GM18909 (cell line): ENCODE measurements around the gene C1orf52.

Experiments used
- ATAC-seq: cut with Tn5 transposase; IDR thresholded peaks from one replicate; pipeline ENCODE4 v1.9.1; 2021; ENCODE audit warnings: mild to moderate bottlenecking; ENCODE audit not compliant: unreplicated experiment, poor library complexity

Gene C1orf52

DNA sequence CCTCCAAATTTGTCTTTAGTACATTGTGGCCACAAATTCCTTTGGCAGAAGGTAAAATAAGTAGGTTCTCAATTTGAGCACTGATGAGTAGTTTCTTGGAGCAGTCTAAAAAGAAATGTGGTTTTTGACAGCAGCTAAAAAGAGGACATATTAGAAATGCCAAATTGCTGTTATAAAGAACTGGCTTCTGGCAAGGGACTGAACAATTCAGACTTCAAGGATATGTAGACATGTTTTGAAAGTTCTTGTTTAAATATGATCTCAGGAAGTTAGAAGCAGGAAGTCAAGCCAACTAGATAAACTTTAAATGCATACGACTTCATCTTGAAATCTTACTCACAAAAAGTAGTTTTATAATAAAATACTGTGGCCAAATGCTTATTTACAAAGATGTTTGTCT lies 18.8 kb downstream of the C1orf52 start:
- ATAC-seq: no peak

- ATAC-seq: peak; percentile 47
Observed at GRCh38 chr1:85240174-85240601, 19.3 kb downstream of the C1orf52 start.

GRCh38 chr1:85237613-85238012 lies 21.8 kb downstream of the C1orf52 start:
- no peak for ATAC-seq

- ATAC-seq: no peak
Observed at GRCh38 chr1:85230305-85230977, 29.0 kb downstream of the C1orf52 start.

DNA sequence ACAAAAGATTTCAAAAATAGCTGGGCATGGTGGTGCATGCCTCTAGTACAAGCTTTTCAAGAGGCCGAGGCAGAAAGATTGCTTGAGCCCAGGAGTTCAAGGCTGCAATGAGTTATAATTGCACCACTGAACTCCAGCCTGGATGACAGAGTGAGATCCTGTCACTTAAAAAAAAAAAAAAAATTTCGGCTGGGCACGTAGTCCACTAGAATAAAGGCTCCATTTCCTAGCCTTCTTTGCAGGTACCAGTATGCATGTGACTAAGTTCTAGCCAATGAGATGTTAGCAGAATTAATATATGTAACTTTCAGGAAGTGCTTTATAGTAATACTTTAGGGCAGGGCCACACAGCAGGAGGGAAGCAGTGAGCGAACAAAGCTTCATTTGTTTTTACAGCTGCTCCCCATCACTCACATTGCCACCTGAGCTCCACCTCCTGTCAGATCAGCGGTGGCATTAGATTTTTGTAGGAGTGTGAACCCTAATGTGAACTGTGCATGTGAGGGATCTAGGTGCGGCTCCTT lies 29.8 kb downstream of the C1orf52 start:
- no peak for ATAC-seq

- ATAC-seq: no peak
Observed at GRCh38 chr1:85228972-85229371, 30.5 kb downstream of the C1orf52 start.

- no peak for ATAC-seq
Observed at GRCh38 chr1:85225624-85226380, 33.7 kb downstream of the C1orf52 start.

DNA sequence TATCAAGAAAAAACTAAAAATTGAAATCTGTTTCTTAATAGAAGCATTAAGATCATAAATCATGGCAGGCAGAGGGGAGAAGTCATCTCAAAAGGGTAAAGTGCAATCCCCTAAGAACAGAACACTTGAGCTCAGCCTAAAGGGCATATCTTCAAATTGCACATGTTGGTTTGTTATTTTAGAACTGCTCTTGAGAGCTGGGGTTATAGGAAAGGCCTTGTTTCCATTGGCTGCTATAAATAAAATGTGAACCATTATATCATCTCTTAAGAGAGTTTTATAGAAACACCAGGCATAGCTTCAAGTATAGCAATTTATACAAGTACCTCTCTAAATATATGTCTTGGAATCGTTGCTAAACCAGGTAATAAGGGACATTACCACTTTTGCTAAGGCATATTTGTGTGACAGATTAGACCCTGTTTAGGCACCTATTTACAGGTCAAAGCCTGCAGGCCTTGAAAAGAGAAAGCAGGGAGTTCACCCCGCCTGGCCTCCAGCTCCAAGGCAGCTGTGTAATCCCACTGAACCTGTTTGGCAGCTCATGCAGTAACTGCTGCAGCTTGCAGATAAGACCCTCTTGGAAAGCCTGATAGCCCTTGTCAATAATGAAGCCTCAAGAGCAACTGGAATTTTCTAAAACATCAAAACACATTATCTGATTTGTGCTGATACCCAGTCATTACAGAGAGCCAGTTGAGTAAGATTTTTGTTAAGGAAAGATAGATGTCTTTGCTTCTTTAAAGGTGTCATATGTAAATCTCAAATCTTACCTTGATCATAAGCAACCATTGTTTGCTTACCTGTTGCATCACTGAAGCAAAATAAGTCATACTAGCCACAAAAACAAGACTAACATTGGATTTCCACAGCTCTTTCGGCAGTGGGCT lies 34.5 kb downstream of the C1orf52 start:
- no peak for ATAC-seq

DNA sequence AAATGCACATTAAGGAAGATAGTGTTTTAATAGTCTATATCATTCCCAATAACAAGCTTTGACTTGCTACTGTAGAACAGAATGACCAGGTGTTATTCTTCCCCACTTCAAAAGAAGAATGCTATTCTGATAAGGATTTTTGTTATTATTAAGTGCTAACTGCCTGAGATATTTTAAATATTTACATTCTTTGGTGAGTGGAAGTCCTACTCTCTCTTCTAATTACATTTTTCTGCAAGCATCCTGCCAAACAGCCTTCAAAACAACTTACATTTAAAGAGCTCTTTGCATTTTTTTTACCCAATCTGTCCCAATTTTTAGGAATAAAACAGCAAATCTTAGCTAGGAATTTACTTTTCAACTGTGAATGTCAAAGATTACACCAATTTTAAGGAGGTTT lies 35.2 kb downstream of the C1orf52 start:
- ATAC-seq: no peak

- ATAC-seq: no peak
Observed at GRCh38 chr1:85223334-85223733, 36.1 kb downstream of the C1orf52 start.

DNA sequence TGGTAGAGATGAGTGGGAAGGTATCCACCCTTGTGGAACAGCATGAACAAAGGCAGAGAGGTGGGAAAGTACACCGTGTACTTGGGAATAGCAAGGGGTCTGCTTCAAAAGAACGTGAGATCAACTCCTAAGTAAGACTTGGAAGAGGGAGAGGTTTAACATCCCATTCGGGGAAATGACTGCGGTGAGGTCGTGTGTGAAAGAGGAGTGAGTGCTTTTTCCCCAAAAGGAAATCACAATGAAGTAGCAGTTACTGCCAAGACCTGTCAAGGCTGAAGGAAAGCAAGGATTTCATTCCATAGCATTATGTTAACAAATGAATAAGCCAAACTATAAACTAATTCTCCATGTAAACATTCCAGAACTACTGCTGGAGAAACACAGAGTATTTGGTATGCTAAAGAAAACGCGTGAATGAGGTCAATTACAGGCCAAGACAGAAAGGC lies 38.7 kb downstream of the C1orf52 start:
- no peak for ATAC-seq

- ATAC-seq: no peak
Observed at GRCh38 chr1:85219853-85220610, 39.4 kb downstream of the C1orf52 start.

- no peak for ATAC-seq
Observed at GRCh38 chr1:85216697-85217096, 42.8 kb downstream of the C1orf52 start.

GRCh38 chr1:85214654-85215053 lies 44.8 kb downstream of the C1orf52 start:
- ATAC-seq: no peak

GRCh38 chr1:85208488-85208887 lies 51.0 kb downstream of the C1orf52 start:
- no peak for ATAC-seq

DNA sequence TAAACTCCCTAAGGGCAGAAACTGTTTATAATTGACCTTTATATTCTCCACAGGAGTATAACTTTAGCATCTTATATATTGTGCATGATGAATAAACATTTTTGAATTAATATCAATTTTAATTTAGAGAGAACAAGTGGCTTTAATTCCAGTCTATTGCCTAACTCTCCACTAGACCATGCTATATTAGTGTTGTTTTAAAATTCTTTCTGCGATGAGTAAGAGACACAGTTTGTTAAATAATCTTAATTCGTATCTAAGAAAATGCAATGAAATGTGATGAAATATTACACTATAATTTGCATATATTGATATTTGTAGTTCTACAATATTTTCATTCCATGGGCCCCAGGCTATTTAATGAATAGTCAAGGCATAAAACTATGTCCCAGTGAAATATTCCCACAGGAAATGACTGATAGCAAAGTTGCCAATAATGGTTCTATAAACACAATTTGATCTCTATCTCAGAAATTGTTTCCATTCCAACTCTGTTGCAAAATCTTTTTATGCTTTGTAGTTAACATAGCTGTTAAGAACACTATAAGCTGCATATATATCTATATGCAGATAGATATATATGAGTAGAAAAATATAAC lies 55.8 kb downstream of the C1orf52 start:
- ATAC-seq: no peak

GRCh38 chr1:85202864-85203255 lies 56.6 kb downstream of the C1orf52 start:
- no peak for ATAC-seq

- ATAC-seq: no peak
Observed at GRCh38 chr1:85202092-85202863, 57.2 kb downstream of the C1orf52 start.
